HG03469 (cell line): ENCODE results near the gene ZBTB38.
A peak's percentile ranks its signal among the peaks of the same experiment; 100 is the strongest.

Experiments
- ATAC-seq: cut with Tn5 transposase; IDR thresholded peaks from one replicate; pipeline ENCODE4 v1.9.1; 2021; ENCODE audit warnings: mild to moderate bottlenecking, moderate library complexity, moderate number of reproducible peaks; ENCODE audit not compliant: unreplicated experiment

Gene ZBTB38

DNA sequence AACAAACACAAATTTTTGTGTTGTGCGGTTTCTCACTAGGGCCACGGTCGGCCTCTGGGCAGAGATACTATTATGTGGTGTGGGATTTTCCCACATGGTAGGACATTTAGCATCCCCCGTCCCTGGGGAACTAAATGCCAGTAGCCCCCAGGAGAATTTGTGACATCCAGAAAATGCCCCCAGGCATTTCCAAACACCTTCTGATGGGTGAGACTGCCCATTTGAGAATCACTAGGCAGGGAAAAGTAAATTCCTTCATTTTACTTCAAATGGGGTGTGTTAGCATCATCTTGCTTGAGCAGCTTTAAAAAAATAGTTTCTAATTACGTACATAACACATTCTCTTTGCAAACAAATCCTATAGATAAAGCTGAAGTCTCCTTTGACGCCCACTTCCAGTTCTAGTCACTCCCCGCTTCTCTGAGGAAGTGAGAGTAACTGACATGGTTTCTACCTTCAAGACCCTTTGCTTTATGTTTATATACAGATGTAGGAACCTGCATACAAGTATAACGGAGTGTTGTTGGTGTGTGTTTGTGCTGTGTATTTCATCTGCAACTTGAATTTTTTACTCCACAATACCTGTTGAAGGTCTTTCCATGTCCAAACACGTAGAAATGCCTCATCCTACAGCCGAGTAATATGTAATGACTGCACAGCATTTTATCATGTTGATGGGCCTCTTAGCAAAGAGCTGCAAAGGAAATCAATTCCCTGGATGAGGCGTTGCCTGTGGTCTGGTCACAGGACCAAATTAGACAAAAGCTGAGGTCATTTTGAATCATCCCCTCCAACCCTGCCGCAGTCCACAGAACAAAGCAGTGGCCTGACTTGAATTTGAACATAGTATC is 31.4 kb upstream of the ZBTB38 start:
- ATAC-seq = peak; percentile 81

DNA sequence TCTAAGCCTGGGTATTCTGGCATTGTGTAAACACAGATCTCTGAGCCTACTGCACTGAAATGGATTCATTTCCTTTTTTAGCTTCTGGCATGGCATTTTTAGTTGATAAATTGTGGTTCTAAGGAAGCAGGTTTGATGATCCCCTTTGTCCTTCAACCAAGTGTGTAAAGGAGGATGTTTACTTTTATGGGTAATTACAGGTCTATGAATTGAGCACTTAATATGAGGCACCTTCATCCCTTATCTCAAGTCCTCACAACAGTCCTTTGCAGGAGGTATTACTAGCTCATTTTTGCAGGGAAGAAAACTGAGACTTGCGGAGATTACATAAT is 30.8 kb upstream of the ZBTB38 start:
- ATAC-seq = no peak

DNA sequence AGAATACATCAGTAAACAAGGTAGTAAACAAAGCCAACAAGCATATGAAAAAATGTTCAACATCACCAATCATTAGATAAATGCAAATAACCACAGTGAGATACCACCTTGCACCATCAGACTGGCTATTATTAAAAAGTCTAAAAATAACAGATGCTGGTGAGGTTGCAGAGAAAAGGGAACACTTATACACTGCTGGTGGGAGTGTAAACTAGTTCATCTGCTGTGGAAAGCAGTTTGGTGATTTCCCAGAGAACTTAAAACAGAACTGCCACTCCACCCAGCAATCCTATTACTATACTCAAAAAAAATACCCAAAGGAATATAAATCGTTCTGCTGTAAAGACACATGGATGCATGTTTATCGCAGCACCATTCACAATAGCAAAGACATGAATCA is 30.3 kb upstream of the ZBTB38 start:
- ATAC-seq = no peak

DNA sequence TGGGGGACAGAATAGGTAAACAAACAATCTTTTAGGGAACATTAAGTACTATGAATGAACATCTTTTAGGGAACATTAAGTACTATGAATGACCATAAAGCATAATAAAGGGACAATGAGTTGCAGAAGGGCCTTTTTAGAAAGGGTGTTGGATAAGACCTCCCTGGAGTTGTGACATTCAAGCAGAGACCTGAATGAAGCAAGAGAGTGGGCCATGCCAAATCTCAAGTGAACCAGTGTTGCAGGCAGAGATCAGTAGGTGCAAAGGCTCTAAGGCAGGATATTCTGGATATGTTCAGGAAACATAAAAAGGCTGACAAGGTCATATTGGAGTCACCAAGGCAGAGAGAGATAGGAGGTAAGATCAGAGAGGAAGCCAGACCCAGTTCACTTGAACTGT is 29.4 kb upstream of the ZBTB38 start:
- ATAC-seq = no peak

DNA sequence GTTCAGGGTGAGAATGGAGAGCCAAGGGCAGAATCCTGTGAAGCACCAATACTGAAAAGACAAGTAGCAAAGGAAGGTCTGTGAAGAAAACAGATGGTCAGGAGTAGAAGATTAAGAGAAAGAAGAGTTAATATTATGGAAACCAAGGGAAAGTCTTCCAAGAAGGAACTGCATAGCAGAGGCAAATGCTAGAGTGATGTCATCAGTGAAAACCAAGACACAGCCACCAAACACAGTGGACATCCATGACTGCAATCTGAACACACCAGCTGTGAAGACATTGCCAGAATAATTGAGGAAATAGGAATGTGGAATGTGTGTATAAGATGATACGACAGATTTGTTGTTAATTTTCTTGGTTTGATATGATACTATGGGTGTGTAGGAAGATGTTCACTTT is 26.8 kb upstream of the ZBTB38 start:
- no peak for ATAC-seq

DNA sequence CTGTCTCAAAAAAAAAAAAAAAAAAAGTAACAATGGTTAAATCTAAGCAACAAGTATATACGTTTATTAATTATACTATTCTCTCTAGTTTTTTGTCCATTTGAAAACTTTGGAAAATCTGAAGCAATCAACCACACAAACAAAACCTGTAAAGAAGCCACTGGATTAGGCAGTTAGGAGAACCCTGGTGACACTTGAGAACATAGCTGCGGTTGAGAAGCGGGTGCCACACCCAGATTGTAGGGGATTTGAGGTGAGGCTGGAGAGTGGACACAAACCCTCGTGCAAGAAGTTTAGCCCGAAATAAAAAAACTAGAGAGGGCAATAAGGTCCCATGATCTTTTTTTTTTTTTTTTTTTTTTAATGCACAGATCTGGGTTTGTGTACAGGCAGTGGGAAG is 25.9 kb upstream of the ZBTB38 start:
- ATAC-seq = no peak

DNA sequence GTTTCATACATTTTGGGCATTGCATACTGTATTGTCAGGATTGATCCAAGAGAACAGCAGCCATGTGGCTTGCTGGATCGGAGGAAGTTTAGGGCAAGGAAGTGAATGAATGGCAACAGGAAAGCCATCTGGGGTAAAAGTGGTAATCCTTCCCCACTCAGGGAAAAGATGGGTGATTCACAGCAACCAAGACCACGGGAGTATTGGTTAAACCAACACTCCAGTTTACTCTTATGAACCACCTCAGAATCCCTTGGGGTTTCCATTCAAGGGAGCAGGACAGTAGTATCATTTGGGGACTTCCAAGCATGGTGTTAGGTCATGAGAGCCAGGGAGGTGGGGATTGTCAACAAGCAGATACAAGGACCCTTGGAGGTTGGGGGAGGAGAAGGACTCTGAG is 25.2 kb upstream of the ZBTB38 start:
- ATAC-seq = no peak

DNA sequence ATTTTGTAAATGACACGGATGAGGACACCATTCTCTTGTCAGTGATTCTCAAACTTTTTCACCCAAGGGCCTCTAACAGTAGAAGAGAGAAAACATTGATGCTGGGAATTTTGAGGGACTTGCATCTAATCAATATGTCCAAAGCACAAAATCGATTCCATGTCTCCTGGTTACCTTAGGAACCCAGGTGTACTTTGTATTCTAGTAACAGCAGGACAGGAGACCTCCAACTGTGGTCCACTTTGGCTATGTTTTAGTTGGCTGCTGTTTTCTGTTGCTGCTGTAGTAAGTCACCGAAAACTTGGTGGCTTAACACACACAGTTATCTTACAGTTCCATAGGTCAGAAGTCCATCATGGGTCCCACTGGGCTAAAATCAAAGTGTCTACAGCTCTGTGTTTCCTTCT is 24.4 kb upstream of the ZBTB38 start:
- no peak for ATAC-seq

DNA sequence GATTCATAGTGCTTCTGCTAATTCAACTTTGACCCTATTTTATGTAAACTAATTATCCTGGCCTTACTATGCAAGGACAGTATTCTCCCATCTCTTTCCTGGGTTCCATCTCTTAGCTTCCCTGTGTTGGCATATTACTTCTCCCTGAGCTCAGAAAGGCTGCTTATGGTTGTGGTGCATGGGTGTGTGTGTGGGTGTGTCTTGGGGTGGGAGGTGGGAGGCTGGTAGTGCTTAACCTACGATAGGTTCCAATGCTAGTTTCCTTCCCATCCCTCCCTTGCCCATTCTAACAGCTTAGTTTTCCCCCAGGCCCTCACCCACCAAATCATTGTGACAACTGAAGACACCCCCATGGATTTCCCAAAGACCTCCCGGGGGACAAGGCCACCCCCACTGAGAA is 22.8 kb upstream of the ZBTB38 start:
- ATAC-seq = no peak

DNA sequence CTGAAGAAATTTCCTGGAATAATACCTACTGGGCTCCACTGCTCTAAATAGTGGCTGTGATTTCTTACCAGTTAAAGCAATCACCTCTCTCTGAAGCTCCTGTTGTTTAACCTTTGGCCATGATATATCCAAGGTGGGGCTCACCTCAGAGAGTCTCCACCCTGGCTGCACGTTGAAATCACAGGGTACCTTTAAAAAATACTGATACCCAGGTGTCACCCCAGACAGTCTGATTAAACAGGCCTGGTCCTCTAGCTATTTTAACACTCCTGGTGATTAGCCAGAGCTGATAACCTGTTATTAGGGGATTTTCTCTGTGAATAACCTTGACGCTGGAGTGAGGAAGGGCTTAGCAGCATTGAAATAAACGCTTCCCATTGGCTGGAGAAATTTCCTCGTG is 22.3 kb upstream of the ZBTB38 start:
- no peak for ATAC-seq

DNA sequence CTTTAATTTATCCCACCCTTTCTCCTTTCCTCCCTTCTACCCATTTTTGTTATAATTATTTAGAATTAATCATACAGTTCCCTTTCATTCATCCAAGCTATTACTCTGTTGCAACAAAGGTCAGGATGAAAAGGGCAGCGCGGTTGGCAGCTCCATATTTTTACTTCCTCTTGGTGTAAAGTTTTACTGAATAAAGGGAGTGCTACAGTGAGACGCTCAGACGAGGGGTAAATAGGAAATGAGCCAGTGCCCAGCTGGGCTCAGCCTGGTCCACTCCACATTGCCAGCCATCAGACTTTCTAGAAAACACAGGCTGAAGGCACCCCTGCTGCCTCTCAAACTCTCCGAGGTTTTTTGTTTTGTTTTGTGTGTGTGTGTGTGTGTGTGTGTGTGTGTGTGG is 21.9 kb upstream of the ZBTB38 start:
- no peak for ATAC-seq

DNA sequence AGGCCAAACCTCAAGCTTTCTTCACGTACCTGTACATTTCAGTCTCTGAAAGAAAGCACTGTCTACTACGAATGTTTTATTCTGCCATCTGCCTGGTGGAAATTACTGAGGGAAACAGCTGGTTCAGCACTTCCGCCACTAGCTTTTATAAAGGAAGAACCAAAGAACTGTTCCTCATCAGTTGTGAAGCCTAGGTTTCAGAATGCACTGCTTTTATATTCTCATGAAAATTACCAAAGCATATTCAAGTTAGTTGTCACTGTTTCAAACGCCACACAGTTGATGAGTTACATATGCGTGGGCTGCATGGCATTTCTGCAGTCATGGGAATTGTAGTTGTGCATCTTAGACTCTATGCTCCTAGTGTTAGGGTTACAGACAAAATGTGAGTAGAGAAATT is 21.5 kb upstream of the ZBTB38 start:
- ATAC-seq = no peak

DNA sequence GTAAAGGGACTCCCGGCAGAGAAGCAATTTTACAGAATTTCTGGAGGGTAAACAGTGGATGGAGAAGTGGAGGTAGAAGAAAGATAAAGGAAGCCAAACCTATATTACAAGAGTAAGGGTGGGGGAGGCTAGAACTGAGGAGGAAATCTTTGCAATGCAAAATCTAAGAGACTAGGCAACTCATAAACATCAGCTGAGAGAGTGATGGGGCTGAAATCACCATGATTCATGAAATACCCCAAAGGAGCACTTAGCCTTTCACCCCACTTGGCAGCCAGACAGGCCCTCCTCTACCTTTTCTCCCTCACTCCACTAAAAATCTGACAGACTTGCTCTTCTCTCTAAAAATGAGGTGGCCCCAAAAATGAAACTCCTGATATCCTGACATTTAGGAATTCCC is 19.5 kb upstream of the ZBTB38 start:
- no peak for ATAC-seq

DNA sequence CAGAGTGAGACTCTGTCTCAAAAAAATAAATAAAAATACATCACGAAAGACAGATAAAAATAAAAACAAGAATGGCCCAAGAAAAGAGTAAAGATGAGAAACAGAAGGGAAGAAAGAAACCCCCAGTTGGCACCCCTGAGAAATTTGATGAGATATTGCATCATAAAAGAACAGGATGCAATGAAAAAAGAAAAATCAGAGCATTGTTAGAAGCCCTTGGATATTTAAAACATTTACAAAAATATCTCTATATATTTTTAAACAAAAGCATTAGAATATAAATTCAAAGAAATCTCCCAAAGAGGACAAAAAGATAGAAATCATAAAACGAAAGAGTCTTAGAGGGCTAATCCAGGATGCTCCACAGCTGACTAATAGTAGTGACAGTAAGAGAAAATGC is 18.6 kb upstream of the ZBTB38 start:
- ATAC-seq = no peak

DNA sequence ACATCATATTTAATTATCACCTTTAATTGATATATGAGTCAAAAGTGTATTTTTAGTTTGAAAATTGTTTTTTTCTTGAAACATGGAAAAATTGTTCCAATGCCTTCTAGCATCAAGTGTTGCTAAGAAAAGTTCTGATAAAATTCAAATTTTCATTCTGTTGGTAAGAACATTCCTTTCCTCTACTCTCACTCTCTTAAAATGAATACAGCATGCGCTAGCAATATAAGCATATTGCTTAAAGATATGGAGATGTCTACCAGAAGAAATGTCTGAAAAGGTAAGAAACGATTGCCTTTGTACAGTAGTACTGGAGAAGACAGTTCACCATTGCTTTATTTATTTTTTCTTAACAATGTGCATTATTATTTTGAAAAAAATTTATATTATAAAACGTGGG is 17.6 kb upstream of the ZBTB38 start:
- no peak for ATAC-seq

DNA sequence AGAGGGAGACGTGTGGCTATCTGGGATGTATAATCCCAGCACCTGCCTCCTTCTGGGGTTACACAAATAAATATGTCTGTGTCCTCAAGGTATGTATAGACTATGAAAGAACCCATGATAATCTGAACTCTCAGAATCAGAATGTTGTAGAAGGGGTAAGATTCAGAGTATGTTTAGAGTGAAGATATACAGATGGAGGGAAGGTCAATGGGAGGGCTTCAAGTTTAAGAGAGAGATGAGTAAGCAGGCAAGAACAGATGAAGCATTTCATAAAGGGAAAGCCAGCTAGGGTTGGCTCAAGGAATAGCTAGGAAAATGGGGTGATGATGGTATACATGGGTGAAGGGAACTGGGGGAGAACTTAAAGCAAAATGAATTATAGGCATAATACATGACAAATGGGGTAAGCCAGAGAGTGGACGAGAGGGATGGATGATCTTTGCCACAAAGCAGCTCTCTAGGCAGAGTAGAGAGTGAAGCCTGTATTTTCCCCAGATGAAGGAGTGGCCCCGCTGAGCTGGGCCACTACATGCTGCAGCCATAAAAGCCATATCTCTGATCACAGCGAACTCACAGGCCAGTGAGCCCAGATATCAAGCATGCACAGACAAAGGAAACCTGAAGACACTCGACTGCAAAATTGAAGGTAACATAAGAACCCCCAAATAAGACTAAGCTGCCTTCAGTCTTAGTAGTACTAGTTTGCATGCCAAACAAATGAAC is 15.9 kb upstream of the ZBTB38 start:
- no peak for ATAC-seq

DNA sequence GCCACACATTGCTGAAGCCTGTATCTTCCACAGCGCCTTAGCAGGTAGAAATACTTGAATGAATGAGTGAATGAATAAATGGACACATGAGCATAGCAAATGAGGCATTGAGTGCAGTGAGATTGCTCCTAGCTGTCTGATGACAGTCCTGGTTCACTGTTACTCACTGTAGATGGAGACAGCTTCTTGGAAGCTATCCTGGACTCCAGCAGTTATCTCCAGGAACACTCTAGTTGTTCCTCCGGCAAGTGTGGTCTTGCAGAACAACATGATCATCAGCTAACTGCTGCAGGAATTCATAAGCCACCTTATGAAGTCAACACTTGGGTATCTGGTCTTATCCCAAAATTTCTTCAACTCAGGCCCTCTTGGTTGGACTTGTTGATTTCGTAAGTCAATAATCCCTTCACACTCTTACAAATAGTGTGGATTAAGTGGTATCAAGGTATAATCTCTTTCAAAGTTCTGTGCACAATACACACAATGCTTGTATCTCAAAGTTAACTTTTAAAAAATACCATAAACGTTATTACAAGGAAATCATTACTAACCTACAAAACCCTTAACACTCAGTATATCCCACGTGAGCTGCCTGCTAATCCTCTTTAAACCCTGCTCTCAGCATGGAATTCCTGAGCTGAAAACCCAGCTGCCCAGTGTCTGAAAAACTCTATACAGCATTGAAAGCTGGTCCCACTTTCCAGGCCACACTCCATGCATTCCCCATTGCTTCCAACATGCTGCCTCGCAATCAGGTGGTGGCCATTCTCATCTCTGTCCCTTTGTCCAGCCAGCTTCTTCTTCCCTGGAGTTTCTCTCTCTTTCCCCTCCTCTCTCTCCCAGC is 14.4 kb upstream of the ZBTB38 start:
- ATAC-seq = no peak

DNA sequence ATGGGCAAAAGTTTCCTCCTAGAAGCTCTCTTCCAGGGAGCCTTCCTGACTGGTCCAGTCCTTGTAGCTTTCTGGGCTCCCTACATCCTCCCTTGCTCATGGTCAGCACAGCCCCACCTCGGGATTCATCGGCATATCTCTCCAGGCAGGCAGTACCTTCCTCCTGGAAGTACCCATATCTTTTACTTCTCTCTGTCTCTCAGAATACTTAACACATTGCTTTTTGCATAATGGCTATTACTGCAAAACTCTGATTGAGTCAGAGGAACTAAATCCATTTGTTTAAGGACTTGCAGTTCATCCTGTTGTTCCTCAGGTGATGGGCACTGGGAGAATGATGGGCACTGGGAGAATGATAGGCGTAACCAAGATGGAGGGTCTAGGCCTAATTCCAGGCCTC is 13.8 kb upstream of the ZBTB38 start:
- no peak for ATAC-seq

DNA sequence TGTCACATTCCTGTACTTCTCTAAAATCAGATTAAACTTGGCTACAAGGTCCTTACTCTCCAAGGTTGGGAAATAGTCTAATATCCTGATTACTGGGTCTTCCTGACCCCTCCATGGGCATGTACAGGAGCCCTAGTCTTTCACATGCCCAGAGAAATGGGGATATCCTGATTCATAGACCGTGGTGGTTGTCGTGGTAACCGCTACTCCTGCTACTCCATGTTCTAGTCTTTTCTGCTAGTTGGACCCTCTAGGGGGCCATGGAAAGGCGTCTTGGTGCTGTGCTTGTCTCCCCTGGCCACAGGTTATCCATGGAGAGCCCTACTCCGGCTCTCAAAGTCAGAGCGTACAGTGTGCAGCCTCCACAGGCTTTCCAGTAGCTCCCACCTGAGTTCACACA is 13.1 kb upstream of the ZBTB38 start:
- no peak for ATAC-seq

DNA sequence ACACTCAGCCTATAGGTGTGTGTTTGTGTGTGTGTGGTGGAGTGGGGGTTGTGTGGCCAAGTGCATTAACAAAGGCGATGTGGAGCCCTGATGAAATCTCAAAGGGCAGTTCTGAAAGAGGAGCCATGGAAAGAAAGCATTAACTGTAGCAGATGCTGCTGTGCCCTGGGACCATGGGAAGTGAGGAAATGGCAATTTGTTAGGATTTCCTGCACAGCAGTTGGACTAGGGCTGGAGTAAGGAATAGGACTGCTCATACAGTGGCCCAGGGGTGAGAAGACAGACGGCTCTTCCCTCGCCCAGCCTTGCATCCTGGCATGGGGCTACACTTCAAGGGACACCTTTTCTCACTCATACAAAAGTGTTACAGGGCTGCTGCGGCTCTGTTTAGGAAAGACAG is 12.3 kb upstream of the ZBTB38 start:
- ATAC-seq = no peak

DNA sequence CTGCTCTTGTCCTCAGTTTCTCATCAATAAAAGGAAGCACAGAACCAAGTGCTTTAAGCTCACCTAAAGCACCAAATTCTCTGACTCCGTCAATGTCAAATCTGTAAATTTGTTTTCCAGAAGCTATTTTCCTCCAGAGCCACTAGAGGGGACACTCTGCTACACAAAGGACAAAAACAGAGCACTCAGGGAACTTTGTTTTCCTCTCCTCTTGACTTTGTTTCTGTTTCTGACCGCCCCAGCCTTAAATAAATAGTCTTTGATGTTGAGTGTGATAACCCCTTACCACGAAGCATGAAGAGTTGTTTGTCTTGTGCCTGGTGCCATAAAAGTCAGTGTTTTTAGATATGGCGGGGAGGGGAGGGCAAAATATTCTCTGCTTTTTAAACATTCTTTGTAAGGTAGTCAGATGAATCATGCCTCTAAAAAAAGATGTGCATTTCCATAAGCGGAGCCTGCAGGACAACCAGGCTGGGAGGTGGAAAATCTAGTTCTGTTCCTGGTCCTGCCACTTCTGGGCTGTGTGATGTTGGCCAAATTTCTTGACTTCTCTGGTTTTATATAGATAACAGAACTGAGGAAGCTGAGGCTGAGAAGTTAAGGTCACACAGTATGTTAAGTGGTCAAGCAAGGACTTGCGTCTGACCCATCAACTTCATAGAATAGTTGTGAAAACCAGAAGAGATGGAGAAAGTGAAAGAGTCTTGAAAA is 7.3 kb upstream of the ZBTB38 start:
- no peak for ATAC-seq
